Sigmoid colon (tissue), 4 donors: ENCODE results near the gene STK17A.

Source experiments
- CTCF ChIP-seq, 4 experiments: fragments of 450-650 bp in 3 of 4; fragments of 200-600 bp in 1 of 4; IDR thresholded peaks; one replicate each; pipeline ENCODE4 v1.5.1; 2016 to 2019; ENCODE audit warnings: antibody characterized with exemption in 4 of 4, mild to moderate bottlenecking in 3 of 4, moderate library complexity in 2 of 4
- EP300 ChIP-seq, 4 donors: sonication (generic); formaldehyde crosslinking; IDR thresholded peaks; one replicate each; pipeline ENCODE4 v1.6.1; 2017; ENCODE audit warnings: antibody characterized with exemption in 4 of 4
- POLR2A ChIP-seq, 2 donors: fragments of 450-650 bp; IDR thresholded peaks; one replicate each; pipeline ENCODE4 v1.6.1; 2016; ENCODE audit warnings: antibody characterized with exemption in 2 of 2, mild to moderate bottlenecking in 2 of 2, moderate library complexity in 2 of 2
- POLR2AphosphoS5 ChIP-seq, 4 donors: sonication (generic); formaldehyde crosslinking; IDR thresholded peaks; one replicate each; pipeline ENCODE4 v1.6.1; 2017; ENCODE audit warnings: antibody characterized with exemption in 4 of 4

- no peak for TF ChIP-seq CTCF (IDR thresholded peaks at IDR 0.05)
- TF ChIP-seq POLR2A (IDR thresholded peaks at IDR 0.05), result no peak
- no peak for TF ChIP-seq POLR2AphosphoS5 (IDR thresholded peaks at IDR 0.05)
- no peak for TF ChIP-seq EP300 (IDR thresholded peaks at IDR 0.05)
These were observed 35.2 kb downstream of the STK17A start for GRCh38 chr7:43618073-43618472.
